Left ventricle myocardium superior (tissue), 1 donor: ENCODE data around the gene SNRPE. TPM values are rescaled to one million over a fixed set of nuclear protein-coding genes. Genes with fewer than 3 reads are reported as not detected.

ENCODE experiments used
- total RNA-seq: library from RNA; stranded (reverse); fragmentation: NEBNext Ultra II Directional; extraction: Animal tissue kit (Norgen Biotek cat#: 25700); gene quantifications from one replicate; pipeline ENCODE4 v1.2.1, GENCODE V29; 2021
- donor health status: DM: no; HTN: yes; CAD: no; lungs with severe emphysema.

Gene SNRPE
- total RNA-seq, 1 donor from 2014 or later = 49.2 TPM

Other genes starting within 250 kb of the SNRPE start
- 69.5 TPM for gene ATP2B4, start 234.8 kb upstream of the SNRPE start, total RNA-seq
- gene LAX1, start 96.4 kb upstream of the SNRPE start, total RNA-seq = 0.37 TPM
- gene ZBED6, start 66.0 kb upstream of the SNRPE start, total RNA-seq = 13.7 TPM
- 53.2 TPM for gene ZC3H11A, start 66.0 kb upstream of the SNRPE start, total RNA-seq
- 12.7 TPM for gene SOX13, start 211.5 kb downstream of the SNRPE start, total RNA-seq